Panc1 (cell line): ENCODE data around the gene MPHOSPH6.

Source experiments
- CTCF ChIP-seq: fragments of 450-650 bp; IDR thresholded peaks from 2 replicates; pipeline ENCODE4 v1.5.1; 2017; ENCODE audit warnings: mild to moderate bottlenecking
- POLR2AphosphoS5 ChIP-seq: IDR thresholded peaks from 2 replicates; pipeline ENCODE4 v1.6.1; 2012; ENCODE audit warnings: mild to moderate bottlenecking, low read depth, low read length, moderate library complexity
- REST ChIP-seq, 2 experiments: IDR thresholded peaks; 2 replicates each; pipeline ENCODE4 v1.6.1; 2011 to 2012; ENCODE audit warnings: low read depth in 2 of 2, control low read depth in 1 of 2, low read length in 1 of 2, mild to moderate bottlenecking in 1 of 2, moderate library complexity in 1 of 2; ENCODE audit not compliant: insufficient read depth in 1 of 2
- TCF7L2 ChIP-seq: IDR thresholded peaks from 2 replicates; pipeline ENCODE4 v1.6.1; 2011; ENCODE audit warnings: mild to moderate bottlenecking, low read depth, low read length, inconsistent platforms

- TF ChIP-seq CTCF: no peak
- no peak for TF ChIP-seq POLR2AphosphoS5
- no peak for TF ChIP-seq TCF7L2
- TF ChIP-seq REST (IDR thresholded peaks at IDR 0.05; ENCODE audit: insufficient read depth in 1 of 2, low read depth in 2 of 2, low read length in 1 of 2): no peak
Measured at GRCh38 chr16:82129881-82130280, 40.1 kb downstream of the MPHOSPH6 start.
